ENCODE results near the gene AJAP1. TPM values are rescaled to one million over a fixed set of nuclear protein-coding genes. Genes with fewer than 3 reads are reported as not detected.

The AJAP1 gene
- total RNA-seq, 5 donors from 2014 or later (not counting 1 experiment from before 2014, with no cell fraction given) = 0.44 to 4.4 (median 0.61) TPM

DNA sequence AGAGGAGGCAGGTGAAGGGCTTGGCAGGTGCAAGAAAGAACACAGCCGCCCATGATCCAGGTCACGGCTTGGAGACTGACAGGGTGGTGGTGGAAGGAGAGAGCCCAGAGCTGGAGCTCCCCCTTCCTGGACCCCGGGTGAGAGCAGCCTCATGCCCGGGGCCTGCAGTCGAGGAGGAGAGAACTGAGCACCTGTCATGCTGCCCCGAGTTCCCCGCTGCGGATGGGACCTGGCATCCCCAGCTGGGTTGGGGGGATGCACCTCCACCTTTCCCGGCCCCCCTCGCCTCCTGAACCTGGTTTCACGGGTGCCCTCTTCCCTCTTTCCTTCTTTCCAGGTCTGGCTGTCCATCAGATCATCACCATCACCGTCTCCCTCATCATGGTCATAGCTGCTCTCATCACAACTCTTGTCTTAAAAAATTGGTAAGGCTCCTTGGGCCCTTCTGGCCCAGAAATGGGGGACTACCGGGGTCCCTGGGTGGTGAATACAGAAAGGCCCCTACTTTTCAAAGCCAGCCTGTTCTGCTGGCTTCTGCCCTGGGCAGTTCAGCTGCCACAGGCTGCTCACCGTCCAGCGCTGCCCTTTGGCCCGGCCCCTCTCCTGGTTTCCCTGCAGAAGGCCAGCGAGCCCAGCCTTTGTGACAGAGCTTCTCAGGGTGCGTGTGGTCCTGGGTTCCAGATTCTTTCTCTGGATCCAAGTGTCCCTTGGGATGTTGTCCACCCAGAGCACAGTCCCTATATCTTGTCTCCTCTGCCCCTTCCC lies 115.3 kb downstream of the AJAP1 start:
- ChIA-PET POLR2A (no interaction called here), CTCF (no interaction called here)
- Histone ChIP-seq H3K4me3 (ENCODE audit: control insufficient read depth in 1 of 2, extremely low read depth in 1 of 2, low read length in 1 of 2) (no peak overlapping the region), H3K36me3 (ENCODE audit: control insufficient read depth in 2 of 2, extremely low read depth in 1 of 2, insufficient read depth in 1 of 2, low read length in 1 of 2) (no peaks in the 10 kb centered on the region), H3K4me1 (ENCODE audit: control insufficient read depth in 1 of 2, extremely low read depth in 1 of 2, insufficient read depth in 2 of 2, low read length in 2 of 2) (no peaks in the 10 kb centered on the region), H3K27ac (ENCODE audit: low read length) (no peak overlapping the region), H3K9me3 (no peaks in the 10 kb centered on the region), H3K27me3 (replicated peaks in 1 of 2; ENCODE audit: control insufficient read depth in 2 of 2, extremely low read depth in 1 of 2, insufficient read depth in 2 of 2, low read length in 1 of 2) (peaks cover 0 to 10% of the 10 kb centered on the region in 2 experiments)
- Mint-ChIP-seq H3K4me3 (no peak overlapping the region), H3K27me3 (peaks cover 0 to 3% of the 10 kb centered on the region in 2 donors), H3K27ac (no peak overlapping the region), H3K9me3 (no peaks in the 10 kb centered on the region), H3K4me1 (no peaks in the 10 kb centered on the region), H3K36me3 (no peaks in the 10 kb centered on the region)
- ATAC-seq (replicated peaks in 1 of 4) = no peak
- DNase-seq = no peak
- WGBS (ENCODE audit: insufficient coverage) = 77% methylated on average over 18 of the region's 18 CpGs

DNA sequence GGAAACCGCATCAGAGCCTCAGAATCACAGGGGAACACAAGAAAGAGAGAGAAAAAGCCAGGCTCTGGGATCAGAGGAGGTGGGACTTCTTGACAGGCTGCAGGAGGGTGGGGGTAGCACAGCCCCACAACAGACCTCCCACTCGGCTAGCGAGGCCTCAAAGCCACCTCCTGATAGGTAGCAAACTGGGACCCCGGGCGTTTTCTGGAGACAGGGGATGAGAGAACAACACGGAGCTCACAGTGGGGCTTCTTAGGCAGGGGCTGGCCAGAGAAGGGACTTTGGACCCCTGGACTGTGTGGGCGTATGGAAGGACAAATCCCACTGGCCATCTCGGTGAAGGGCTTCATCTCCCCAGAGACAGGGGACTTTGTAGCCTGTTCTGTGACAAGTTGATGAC lies 116.3 kb downstream of the AJAP1 start:
- peaks cover 0 to 13% of the 10 kb centered on the region in 2 experiments for H3K27me3 ChIP-seq (replicated peaks in 1 of 2; ENCODE audit: control insufficient read depth in 2 of 2, extremely low read depth in 1 of 2, insufficient read depth in 2 of 2, low read length in 1 of 2)
- no peak overlapping the region for H3K4me3 Mint-ChIP-seq
- ChIA-PET CTCF (no interaction called here), POLR2A (no interaction called here)
- no peak overlapping the region for H3K4me3 ChIP-seq (ENCODE audit: control insufficient read depth in 1 of 2, extremely low read depth in 1 of 2, low read length in 1 of 2)
- H3K27ac ChIP-seq (ENCODE audit: low read length) = no peak overlapping the region
- H3K27ac Mint-ChIP-seq = no peak overlapping the region
- no peaks in the 10 kb centered on the region for H3K36me3 ChIP-seq (ENCODE audit: control insufficient read depth in 2 of 2, extremely low read depth in 1 of 2, insufficient read depth in 1 of 2, low read length in 1 of 2)
- H3K27me3 Mint-ChIP-seq = peaks cover 0 to 2% of the 10 kb centered on the region in 2 donors
- DNase-seq (no peak), ATAC-seq (replicated peaks in 1 of 4) (no peak)
- no peaks in the 10 kb centered on the region for H3K9me3 Mint-ChIP-seq
- no peaks in the 10 kb centered on the region for H3K4me1 Mint-ChIP-seq
- H3K4me1 ChIP-seq (ENCODE audit: control insufficient read depth in 1 of 2, extremely low read depth in 1 of 2, insufficient read depth in 2 of 2, low read length in 2 of 2) = no peaks in the 10 kb centered on the region
- no peaks in the 10 kb centered on the region for H3K36me3 Mint-ChIP-seq
- WGBS (ENCODE audit: insufficient coverage) = 58% methylated on average over 3 of the region's 8 CpGs
- no peaks in the 10 kb centered on the region for H3K9me3 ChIP-seq

DNA sequence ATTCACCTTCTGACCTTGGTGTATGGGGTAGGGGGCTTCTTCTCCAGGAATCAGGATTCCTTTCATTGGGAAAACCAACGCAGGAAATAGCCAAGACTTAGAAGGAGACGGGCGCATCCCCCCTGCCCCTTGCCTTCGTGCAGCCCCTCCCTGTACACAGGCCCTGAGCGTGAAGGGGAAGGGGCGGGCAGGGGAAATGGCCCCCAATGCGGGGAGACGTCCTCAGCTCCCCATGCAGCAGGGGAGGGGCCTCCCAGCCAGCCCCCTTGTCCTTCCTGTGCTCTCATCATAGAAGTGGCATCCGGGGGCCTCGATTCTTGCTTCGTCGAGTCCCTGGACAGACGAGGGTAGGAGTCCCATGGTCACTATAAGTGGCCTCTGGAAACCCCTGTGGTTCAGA lies 116.9 kb downstream of the AJAP1 start:
- 56% methylated on average over 10 of the region's 13 CpGs for WGBS (ENCODE audit: insufficient coverage)
- Mint-ChIP-seq H3K27ac (no peak overlapping the region), H3K36me3 (no peaks in the 10 kb centered on the region), H3K4me1 (no peaks in the 10 kb centered on the region), H3K27me3 (peaks cover 0 to 2% of the 10 kb centered on the region in 2 donors), H3K4me3 (no peak overlapping the region), H3K9me3 (no peaks in the 10 kb centered on the region)
- Histone ChIP-seq H3K27me3 (replicated peaks in 1 of 2; ENCODE audit: control insufficient read depth in 2 of 2, extremely low read depth in 1 of 2, insufficient read depth in 2 of 2, low read length in 1 of 2) (peaks cover 0 to 17% of the 10 kb centered on the region in 2 experiments), H3K4me3 (ENCODE audit: control insufficient read depth in 1 of 2, extremely low read depth in 1 of 2, low read length in 1 of 2) (no peak overlapping the region), H3K36me3 (ENCODE audit: control insufficient read depth in 2 of 2, extremely low read depth in 1 of 2, insufficient read depth in 1 of 2, low read length in 1 of 2) (no peaks in the 10 kb centered on the region), H3K9me3 (no peaks in the 10 kb centered on the region), H3K4me1 (ENCODE audit: control insufficient read depth in 1 of 2, extremely low read depth in 1 of 2, insufficient read depth in 2 of 2, low read length in 2 of 2) (no peaks in the 10 kb centered on the region), H3K27ac (ENCODE audit: low read length) (no peak overlapping the region)
- CTCF ChIA-PET = no interaction called here
- DNase-seq (no peak), ATAC-seq (replicated peaks in 1 of 4) (no peak)
- POLR2A ChIA-PET = no interaction called here

DNA sequence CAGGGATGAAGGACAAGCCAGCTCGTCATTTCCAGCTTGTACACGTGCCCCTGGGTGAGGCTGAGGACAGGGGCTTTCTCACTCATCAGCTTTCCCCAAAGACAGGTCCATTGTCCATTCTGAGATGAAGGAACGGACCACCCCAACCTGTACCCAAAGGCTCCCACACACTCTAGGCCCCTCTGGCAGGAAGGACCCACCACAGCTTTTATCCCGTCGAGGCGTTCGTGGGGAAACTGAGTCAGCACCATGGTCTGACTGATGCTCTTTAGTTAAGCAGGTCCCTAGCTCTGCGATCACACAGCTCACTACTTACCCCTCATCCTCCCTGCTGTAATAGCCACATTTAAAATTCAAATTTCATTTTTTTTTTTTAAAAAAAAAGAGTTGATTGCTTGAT lies 117.3 kb downstream of the AJAP1 start:
- H3K4me1 ChIP-seq (ENCODE audit: control insufficient read depth in 1 of 2, extremely low read depth in 1 of 2, insufficient read depth in 2 of 2, low read length in 2 of 2) = no peaks in the 10 kb centered on the region
- H3K27me3 ChIP-seq (replicated peaks in 1 of 2; ENCODE audit: control insufficient read depth in 2 of 2, extremely low read depth in 1 of 2, insufficient read depth in 2 of 2, low read length in 1 of 2) = peaks cover 0 to 20% of the 10 kb centered on the region in 2 experiments
- CTCF ChIA-PET = no interaction called here
- H3K27ac ChIP-seq (ENCODE audit: low read length) = no peak overlapping the region
- Mint-ChIP-seq H3K27me3 (peaks cover 0 to 2% of the 10 kb centered on the region in 2 donors), H3K27ac (no peak overlapping the region), H3K9me3 (no peaks in the 10 kb centered on the region), H3K4me1 (no peaks in the 10 kb centered on the region), H3K4me3 (no peak overlapping the region), H3K36me3 (no peaks in the 10 kb centered on the region)
- POLR2A ChIA-PET = no interaction called here
- no peak for DNase-seq
- no peaks in the 10 kb centered on the region for H3K36me3 ChIP-seq (ENCODE audit: control insufficient read depth in 2 of 2, extremely low read depth in 1 of 2, insufficient read depth in 1 of 2, low read length in 1 of 2)
- no peaks in the 10 kb centered on the region for H3K9me3 ChIP-seq
- no peak for ATAC-seq (replicated peaks in 1 of 4)
- H3K4me3 ChIP-seq (ENCODE audit: control insufficient read depth in 1 of 2, extremely low read depth in 1 of 2, low read length in 1 of 2) = no peak overlapping the region
- 78% methylated on average over 5 of the region's 8 CpGs for WGBS (ENCODE audit: insufficient coverage)

DNA sequence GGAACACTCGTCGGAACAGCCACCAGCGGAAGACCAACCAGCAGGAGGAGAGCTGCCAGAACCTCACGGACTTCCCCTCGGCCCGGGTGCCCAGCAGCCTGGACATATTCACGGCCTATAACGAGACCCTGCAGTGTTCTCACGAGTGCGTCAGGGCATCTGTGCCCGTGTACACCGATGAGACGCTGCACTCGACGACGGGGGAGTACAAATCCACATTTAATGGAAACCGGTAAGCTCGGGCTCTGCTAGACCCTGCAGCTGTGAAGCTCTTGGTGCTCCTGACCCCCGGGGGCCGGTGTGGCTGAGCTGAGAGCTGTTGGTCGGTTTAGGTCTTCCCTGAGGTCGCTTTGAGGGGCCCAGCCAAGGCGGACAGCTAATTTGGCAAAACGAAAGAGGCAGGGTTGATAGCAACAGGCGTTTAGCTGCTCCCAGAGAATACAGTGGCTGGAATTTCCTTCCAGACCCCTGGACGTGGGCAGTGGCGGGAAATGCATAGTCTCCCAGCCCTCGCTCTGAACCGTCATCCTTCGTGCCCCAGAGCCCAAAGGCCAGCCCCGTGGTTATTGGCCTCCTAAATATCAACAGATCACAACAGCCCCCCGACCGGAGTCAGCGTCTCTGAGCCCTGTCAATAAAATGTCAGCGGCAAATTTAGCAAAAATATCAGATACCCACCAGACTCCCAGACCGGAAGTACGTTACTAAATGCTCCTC lies 118.0 kb downstream of the AJAP1 start:
- 79% methylated on average over 37 of the region's 37 CpGs for WGBS (ENCODE audit: insufficient coverage)
- ATAC-seq (replicated peaks in 1 of 4) (no peak), DNase-seq (no peak)
- no peaks in the 10 kb centered on the region for H3K36me3 Mint-ChIP-seq
- Histone ChIP-seq H3K4me3 (ENCODE audit: control insufficient read depth in 1 of 2, extremely low read depth in 1 of 2, low read length in 1 of 2) (no peak overlapping the region), H3K9me3 (no peaks in the 10 kb centered on the region), H3K4me1 (ENCODE audit: control insufficient read depth in 1 of 2, extremely low read depth in 1 of 2, insufficient read depth in 2 of 2, low read length in 2 of 2) (no peaks in the 10 kb centered on the region), H3K36me3 (ENCODE audit: control insufficient read depth in 2 of 2, extremely low read depth in 1 of 2, insufficient read depth in 1 of 2, low read length in 1 of 2) (no peaks in the 10 kb centered on the region), H3K27me3 (replicated peaks in 1 of 2; ENCODE audit: control insufficient read depth in 2 of 2, extremely low read depth in 1 of 2, insufficient read depth in 2 of 2, low read length in 1 of 2) (peaks cover 0 to 20% of the 10 kb centered on the region in 2 experiments), H3K27ac (ENCODE audit: low read length) (no peak overlapping the region)
- H3K27me3 Mint-ChIP-seq = peaks cover 0 to 2% of the 10 kb centered on the region in 2 donors
- H3K4me3 Mint-ChIP-seq = no peak overlapping the region
- no peak overlapping the region for H3K27ac Mint-ChIP-seq
- H3K9me3 Mint-ChIP-seq = no peaks in the 10 kb centered on the region
- H3K4me1 Mint-ChIP-seq = no peaks in the 10 kb centered on the region
- POLR2A ChIA-PET = no interaction called here
- CTCF ChIA-PET = no interaction called here

DNA sequence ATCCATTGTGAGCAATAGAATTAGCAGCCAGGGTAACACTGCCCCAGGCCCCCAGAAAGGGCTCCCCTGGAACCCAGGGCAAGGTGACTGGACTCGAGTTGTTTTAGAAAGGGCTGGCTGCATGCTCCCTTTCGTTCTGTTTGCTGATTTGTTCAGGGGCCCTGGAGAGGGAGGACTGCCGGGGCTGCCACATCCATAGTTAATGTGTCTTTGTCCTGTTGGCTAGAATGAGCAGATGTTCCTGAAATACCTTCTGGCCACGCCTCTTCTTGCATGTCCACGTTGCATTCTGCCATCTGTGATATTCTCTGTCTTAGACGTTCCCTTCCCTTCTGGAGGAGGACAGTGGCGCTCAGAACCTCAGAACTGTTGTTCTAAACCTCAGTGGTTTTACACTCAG lies 118.8 kb downstream of the AJAP1 start:
- H3K27ac Mint-ChIP-seq = no peak overlapping the region
- Histone ChIP-seq H3K27me3 (replicated peaks in 1 of 2; ENCODE audit: control insufficient read depth in 2 of 2, extremely low read depth in 1 of 2, insufficient read depth in 2 of 2, low read length in 1 of 2) (peaks cover 0 to 20% of the 10 kb centered on the region in 2 experiments), H3K9me3 (no peaks in the 10 kb centered on the region), H3K4me1 (ENCODE audit: control insufficient read depth in 1 of 2, extremely low read depth in 1 of 2, insufficient read depth in 2 of 2, low read length in 2 of 2) (no peaks in the 10 kb centered on the region), H3K4me3 (ENCODE audit: control insufficient read depth in 1 of 2, extremely low read depth in 1 of 2, low read length in 1 of 2) (no peak overlapping the region), H3K36me3 (ENCODE audit: control insufficient read depth in 2 of 2, extremely low read depth in 1 of 2, insufficient read depth in 1 of 2, low read length in 1 of 2) (no peaks in the 10 kb centered on the region), H3K27ac (ENCODE audit: low read length) (no peak overlapping the region)
- no peaks in the 10 kb centered on the region for H3K4me1 Mint-ChIP-seq
- H3K36me3 Mint-ChIP-seq = no peaks in the 10 kb centered on the region
- no peaks in the 10 kb centered on the region for H3K9me3 Mint-ChIP-seq
- CTCF ChIA-PET = no interaction called here
- no peak overlapping the region for H3K4me3 Mint-ChIP-seq
- POLR2A ChIA-PET = no interaction called here
- H3K27me3 Mint-ChIP-seq = peaks cover 0 to 2% of the 10 kb centered on the region in 2 donors
- WGBS (ENCODE audit: insufficient coverage) = 62% methylated on average over 7 of the region's 7 CpGs
- ATAC-seq (replicated peaks in 1 of 4) = no peak
- no peak for DNase-seq

Measured in T-cell (primary cell).